K562 (cell line): Measurements from ENCODE around the gene MEF2D. TPM values are rescaled to one million over a fixed set of nuclear protein-coding genes. Genes with fewer than 3 reads are reported as not detected.

Source experiments
- ATAC-seq: fragments of 200-7000 bp; cut with Tn5 transposase; 3 replicates; pipeline ENCODE4 v1.9.1; 2020; ENCODE audit warnings: moderate library complexity
- BruUV-seq: library from RNA; stranded (reverse); fragments of 400-500 nt; replicated peaks from 2 replicates; lab custom pipeline; 2021; lab: Mats Ljungman, UMichigan
- CTCF ChIA-PET: fragments of 300-600 bp; formaldehyde crosslinking; extraction: SDS; loops from one replicate; lab custom pipeline; 2021; ENCODE audit warnings: low intra/inter-chr PET ratio; lab: Yijun Ruan, JAX
- POLR2A ChIA-PET: fragments of 300-600, 350-650 bp; sonication (Branson Sonifier 250); formaldehyde crosslinking; extraction: SDS; loops from one replicate; lab custom pipeline; 2021; ENCODE audit warnings: antibody characterized with exemption, inconsistent platforms; lab: Yijun Ruan, JAX
- DNase-seq, 4 experiments: peaks; one replicate each; pipeline versions ENCODE4 v3.0.0 to v3.0.0-alpha.2; 2011 to 2018; ENCODE audit warnings: low spot score in 3 of 4, mixed read lengths in 3 of 4; ENCODE audit errors: extremely low read depth in 1 of 4
- FAIRE-seq: peaks from 2 replicates; lab custom pipeline; 2011; peaks lifted over from hg19 to GRCh38; lab: Jason Lieb, UNC
- H2AFZ ChIP-seq: 2 replicates; pipeline ENCODE4 v1.6.0; 2011; ENCODE audit warnings: low read depth, low read length, control low read depth, inconsistent platforms
- H3K27ac ChIP-seq: fragments of 200-600 bp; 3 replicates; pipeline ENCODE4 v1.8.0; 2011; ENCODE audit warnings: low read depth, mild to moderate bottlenecking, control low read depth, inconsistent platforms, low read length, moderate library complexity, mixed read lengths; ENCODE audit errors: extremely low read depth
- H3K27me3 ChIP-seq, 2 experiments: fragments of 300-600 bp in 1 of 2; 2 replicates in 1 of 2; 3 replicates in 1 of 2; pipeline versions ENCODE4 v1.6.0 to v1.8.0; 2011; ENCODE audit warnings: inconsistent platforms in 2 of 2, low read length in 2 of 2, mild to moderate bottlenecking in 1 of 2, mixed read lengths in 1 of 2, moderate library complexity in 1 of 2; ENCODE audit not compliant: control insufficient read depth in 2 of 2, insufficient read depth in 2 of 2
- H3K36me3 ChIP-seq: fragments of 300-600 bp; 3 replicates; pipeline ENCODE4 v1.8.0; 2011; ENCODE audit warnings: mild to moderate bottlenecking, low read length, inconsistent platforms; ENCODE audit not compliant: control insufficient read depth, insufficient read depth
- H3K4me1 ChIP-seq, 2 experiments: fragments of 200-600 bp in 1 of 2; replicated peaks in 1 of 2; 2 replicates in 1 of 2; 3 replicates in 1 of 2; pipeline versions ENCODE4 v1.5.1 to v1.8.0; 2011; ENCODE audit warnings: inconsistent platforms in 2 of 2, low read length in 2 of 2, mild to moderate bottlenecking in 1 of 2, mixed read lengths in 1 of 2, moderate library complexity in 1 of 2; ENCODE audit not compliant: control insufficient read depth in 2 of 2, insufficient read depth in 2 of 2
- H3K4me2 ChIP-seq: 2 replicates; pipeline ENCODE4 v1.6.1; 2011; ENCODE audit warnings: low read length, control low read depth, inconsistent platforms, mixed read lengths; ENCODE audit not compliant: insufficient read depth
- H3K4me3 ChIP-seq: fragments of 200-600 bp; sonication (generic), shearing (Covaris generic); 2 replicates; pipeline ENCODE4 v1.5.1; 2016; ENCODE audit warnings: control low read depth, inconsistent platforms
- H3K79me2 ChIP-seq: fragments of 200-600 bp; 3 replicates; pipeline ENCODE4 v1.8.0; 2011; ENCODE audit warnings: low read length, inconsistent platforms; ENCODE audit not compliant: control insufficient read depth, insufficient read depth
- H3K9ac ChIP-seq, 2 experiments: 2 replicates each; pipeline versions ENCODE4 v1.6.0 to v1.6.1; 2011; ENCODE audit warnings: low read depth in 2 of 2, low read length in 2 of 2, control low read depth in 1 of 2, inconsistent platforms in 1 of 2, mild to moderate bottlenecking in 1 of 2, mixed read lengths in 1 of 2; ENCODE audit not compliant: insufficient read depth in 1 of 2
- H3K9me1 ChIP-seq: one replicate; pipeline ENCODE4 v1.6.0; 2011; ENCODE audit warnings: inconsistent platforms, mild to moderate bottlenecking, low read length, moderate library complexity; ENCODE audit not compliant: control insufficient read depth, insufficient read depth
- H3K9me3 ChIP-seq: replicated peaks from 2 replicates; pipeline ENCODE4 v1.5.1; 2011; ENCODE audit warnings: low read depth, low read length, inconsistent platforms; ENCODE audit not compliant: control insufficient read depth, insufficient read depth
- H4K20me1 ChIP-seq: replicated peaks from 2 replicates; pipeline ENCODE4 v1.6.1; 2011; ENCODE audit warnings: low read length, inconsistent platforms, mixed read lengths; ENCODE audit not compliant: control insufficient read depth, insufficient read depth
- C11orf30 ChIP-seq: fragments of 450-650 bp; IDR thresholded peaks from 2 replicates; pipeline ENCODE4 v1.6.1; 2016; ENCODE audit warnings: low read depth, mild to moderate bottlenecking
- POLR2B ChIP-seq: fragments of 450-650 bp; IDR thresholded peaks from 2 replicates; pipeline ENCODE4 v1.6.1; 2018; ENCODE audit warnings: low read depth; ENCODE audit not compliant: partially characterized antibody
- PRPF4 ChIP-seq: fragments of 200-400 bp; formaldehyde crosslinking; IDR thresholded peaks from one replicate; pipeline ENCODE4 v1.6.1; 2017; ENCODE audit warnings: low read length, low read depth, mild to moderate bottlenecking; ENCODE audit not compliant: insufficient read depth, poor library complexity, severe bottlenecking
- RAD51 ChIP-seq: fragments of 450-650 bp; IDR thresholded peaks from 2 replicates; pipeline ENCODE4 v1.7.1; 2016; ENCODE audit warnings: low read depth, mild to moderate bottlenecking, borderline replicate concordance
- REST ChIP-seq, 2 experiments: fragments of 450-650 bp; formaldehyde crosslinking in 1 of 2; IDR thresholded peaks; 2 replicates each; pipeline versions ENCODE4 v1.4.0 to v1.6.1; 2014 to 2020; ENCODE audit warnings: mild to moderate bottlenecking in 2 of 2, borderline replicate concordance in 1 of 2, low read depth in 1 of 2
- TARDBP ChIP-seq: fragments of 450-650 bp; IDR thresholded peaks from 2 replicates; pipeline ENCODE4 v1.6.1; 2016
- WHSC1 ChIP-seq: IDR thresholded peaks from one replicate; pipeline ENCODE4 v1.6.1; 2012; ENCODE audit warnings: low read length, control low read depth, inconsistent platforms
- ZBTB7A ChIP-seq: IDR thresholded peaks from 2 replicates; pipeline ENCODE4 v1.6.1; 2011; ENCODE audit warnings: low read depth, mild to moderate bottlenecking, low read length, moderate library complexity, borderline replicate concordance; ENCODE audit not compliant: control insufficient read depth
- ZFP1 ChIP-seq: fragments of 450-650 bp; formaldehyde crosslinking; IDR thresholded peaks from 2 replicates; pipeline ENCODE4 v1.4.0; 2020; ENCODE audit warnings: mild to moderate bottlenecking, mixed read lengths
- ZNF408 ChIP-seq: fragments of 250-450 bp; sonication (Bioruptor Pico); IDR thresholded peaks from 2 replicates; pipeline ENCODE4 v1.4.0; 2020; ENCODE audit warnings: low read depth, mild to moderate bottlenecking, moderate library complexity
- WGBS: fragments of 100-300 bp; shearing (Covaris generic); methylation state at CpG from one replicate; pipeline ENCODE4 v1.1.6; 2016; ENCODE audit warnings: low coverage, mixed read lengths; ENCODE audit not compliant: insufficient coverage; ENCODE audit errors: missing lambda C conversion rate; 5-methylcytosine and 5-hydroxymethylcytosine counted together
- in situ Hi-C: fragments of 300-500 bp; cut with MboI; formaldehyde crosslinking; loops from 4 replicates; pipeline ENCODE4 v1.15.0; 2018; ENCODE audit warnings: inconsistent platforms, mixed read lengths
- intact Hi-C: fragments of 100-400 bp; cut with micrococcal nuclease; formaldehyde crosslinking; loops from 2 replicates; pipeline ENCODE4 v1.14.2; 2022
- polyA plus RNA-seq, 8 experiments: library from polyadenylated mRNA; depleted of rRNA in 4 of 8; stranded (reverse) in 5 of 8; unstranded in 3 of 8; fragments of >200 nt; fragmentation: Nextera tagmentation in 2 of 8; fragmentation: Illumina TruSeq in 1 of 8; extraction: Ambion mirVana in 2 of 8; extraction: Trizol in 1 of 8; gene quantifications; 2 replicates each; pipeline versions ENCODE4 v1.2.1 to v1.2.3, GENCODE V29; 2011 to 2014; ENCODE audit warnings: inconsistent platforms in 1 of 8, missing spikeins in 1 of 8
- total RNA-seq, 7 experiments: library from RNA; depleted of rRNA in 6 of 7; stranded (reverse); fragments of >200 nt in 6 of 7; fragmentation: Illumina TruSeq in 2 of 7; extraction: Trizol in 2 of 7; gene quantifications; 2 replicates each; pipeline versions ENCODE4 v1.2.1 to v1.2.3, GENCODE V29; 2011 to 2021; ENCODE audit warnings: low replicate concordance in 1 of 7
- TF ChIP-seq, protein P1 (sequence below): fragments of 250-450 bp; sonication (Bioruptor Pico); IDR thresholded peaks from 2 replicates; pipeline ENCODE4 v1.5.1; 2021; ENCODE audit warnings: mild to moderate bottlenecking

The MEF2D gene
- total and polyA plus RNA-seq, 9 of the 15 experiments (the other 6 are each of a cell fraction or from before 2014, with no cell fraction given): 0.10 to 19.5 (median 2.6) TPM

GRCh38 chr1:156419854-156420204, 80.7 kb downstream of the MEF2D start:
- ATAC-seq: peak; percentile 66
- no peaks in the 10 kb centered on the region for H3K36me3 ChIP-seq
- DNase-seq: peak; percentile 35 to 65 (median 48)
- 0 out of 2 replicates have a peak overlapping the region, but pooled peaks have one; percentile 7 for H2AFZ ChIP-seq
- WGBS: 7% methylated on average over 5 of the region's 5 CpGs
- H3K79me2 ChIP-seq: no peaks in the 10 kb centered on the region
- peaks cover 15 to 23% of the 10 kb centered on the region in 2 experiments; a peak in 3 of 5 replicates for H3K27me3 ChIP-seq
- in situ Hi-C loops (no loop called here), intact Hi-C loops (no loop called here)
- CTCF ChIA-PET: no interaction called here
- H3K27ac ChIP-seq: no peak overlapping the region
- H3K9ac ChIP-seq: peak overlapping the region; percentile 35 to 74; a peak in 3 of 4 replicates
- no TSS peak for BruUV-seq
- no peaks in the 10 kb centered on the region for H3K9me1 ChIP-seq
- H3K9me3 ChIP-seq: no peaks in the 10 kb centered on the region
- POLR2A ChIA-PET: interaction anchor here (1.4 to 1.7 kb wide), 2 partner anchors 8 to 18 kb away, joined by 3 to 4 read pairs; no protein-coding TSS in a partner anchor
- H4K20me1 ChIP-seq: 0 out of 2 replicates have a peak, but pooled peaks cover 7% of the 10 kb centered on the region
- no peak for FAIRE-seq
- H3K4me2 ChIP-seq: peak overlapping the region; percentile 8; the same call in 1 of the 2 replicates
- peak overlapping the region; percentile 12; the same call in 1 of the 2 replicates for H3K4me3 ChIP-seq
- peaks cover 41% of the 10 kb centered on the region in 2 experiments; a peak in 4 of 5 replicates for H3K4me1 ChIP-seq
- TF ChIP-seq RAD51 (no peak), PRPF4 (no peak), TARDBP (no peak), ZNF408 (CRISPR knock-in tag) (no peak), POLR2B (no peak), ZBTB7A (peak; percentile 34; the same call in 1 of the 2 replicates), WHSC1 (no peak), REST (IDR thresholded peaks at IDR 0.05; ENCODE audit: borderline replicate concordance) (0 out of 2 replicates have a peak, but pooled peaks have one; percentile 11), REST (CRISPR knock-in tag; IDR thresholded peaks at IDR 0.05; ENCODE audit: low read depth) (no peak), ZFP1 (CRISPR knock-in tag) (no peak), C11orf30 (no peak)
- TF ChIP-seq, protein P1, sequence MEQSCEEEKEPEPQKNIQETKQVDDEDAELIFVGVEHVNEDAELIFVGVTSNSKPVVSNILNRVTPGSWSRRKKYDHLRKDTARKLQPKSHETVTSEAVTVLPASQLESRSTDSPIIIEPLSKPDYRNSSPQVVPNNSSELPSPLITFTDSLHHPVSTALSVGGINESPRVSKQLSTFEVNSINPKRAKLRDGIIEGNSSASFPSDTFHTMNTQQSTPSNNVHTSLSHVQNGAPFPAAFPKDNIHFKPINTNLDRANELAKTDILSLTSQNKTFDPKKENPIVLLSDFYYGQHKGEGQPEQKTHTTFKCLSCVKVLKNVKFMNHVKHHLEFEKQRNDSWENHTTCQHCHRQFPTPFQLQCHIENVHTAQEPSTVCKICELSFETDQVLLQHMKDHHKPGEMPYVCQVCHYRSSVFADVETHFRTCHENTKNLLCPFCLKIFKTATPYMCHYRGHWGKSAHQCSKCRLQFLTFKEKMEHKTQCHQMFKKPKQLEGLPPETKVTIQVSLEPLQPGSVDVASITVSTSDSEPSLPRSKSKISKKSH: no peak
